ENCODE data around the gene PARVG.

Gene PARVG

GRCh38 chr22:44185237-44186120 lies 4.8 kb downstream of the PARVG start:
- Histone ChIP-seq H3K36me3 (ENCODE audit: control insufficient read depth, insufficient read depth, low read length) (no peaks in the 10 kb centered on the region), H3K4me3 (ENCODE audit: low read length) (no peak overlapping the region), H3K4me1 (ENCODE audit: control insufficient read depth, insufficient read depth, low read length) (no peaks in the 10 kb centered on the region), H3K27ac (ENCODE audit: low read depth, low read length) (no peak overlapping the region), H3K9ac (ENCODE audit: low read length) (no peak overlapping the region), H3K27me3 (ENCODE audit: control insufficient read depth, insufficient read depth, low read length) (peaks cover 3% of the 10 kb centered on the region)

GRCh38 chr22:44186121-44186510 lies 5.4 kb downstream of the PARVG start:
- H3K27me3 ChIP-seq (ENCODE audit: control insufficient read depth, insufficient read depth, low read length): peaks cover 3% of the 10 kb centered on the region
- H3K4me3 ChIP-seq (ENCODE audit: low read length): no peak overlapping the region
- H3K4me1 ChIP-seq (ENCODE audit: control insufficient read depth, insufficient read depth, low read length): no peaks in the 10 kb centered on the region
- no peak overlapping the region for H3K9ac ChIP-seq (ENCODE audit: low read length)
- no peaks in the 10 kb centered on the region for H3K36me3 ChIP-seq (ENCODE audit: control insufficient read depth, insufficient read depth, low read length)
- no peak overlapping the region for H3K27ac ChIP-seq (ENCODE audit: low read depth, low read length)

- Histone ChIP-seq H3K27me3 (ENCODE audit: control insufficient read depth, insufficient read depth, low read length) (peaks cover 3% of the 10 kb centered on the region), H3K27ac (ENCODE audit: low read depth, low read length) (no peak overlapping the region), H3K9ac (ENCODE audit: low read length) (no peak overlapping the region), H3K4me3 (ENCODE audit: low read length) (no peak overlapping the region), H3K36me3 (ENCODE audit: control insufficient read depth, insufficient read depth, low read length) (no peaks in the 10 kb centered on the region), H3K4me1 (ENCODE audit: control insufficient read depth, insufficient read depth, low read length) (no peaks in the 10 kb centered on the region)
These were observed 6.0 kb downstream of the PARVG start for GRCh38 chr22:44186737-44187136.

- no peaks in the 10 kb centered on the region for H3K4me1 ChIP-seq (ENCODE audit: control insufficient read depth, insufficient read depth, low read length)
- H3K27me3 ChIP-seq (ENCODE audit: control insufficient read depth, insufficient read depth, low read length): peaks cover 3% of the 10 kb centered on the region
- H3K36me3 ChIP-seq (ENCODE audit: control insufficient read depth, insufficient read depth, low read length): no peaks in the 10 kb centered on the region
- no peak overlapping the region for H3K27ac ChIP-seq (ENCODE audit: low read depth, low read length)
- H3K4me3 ChIP-seq (ENCODE audit: low read length): no peak overlapping the region
- H3K9ac ChIP-seq (ENCODE audit: low read length): no peak overlapping the region
These were observed 7.0 kb downstream of the PARVG start for GRCh38 chr22:44187652-44188230.

GRCh38 chr22:44188316-44188715 lies 7.6 kb downstream of the PARVG start:
- Histone ChIP-seq H3K36me3 (ENCODE audit: control insufficient read depth, insufficient read depth, low read length) (no peaks in the 10 kb centered on the region), H3K4me1 (ENCODE audit: control insufficient read depth, insufficient read depth, low read length) (no peaks in the 10 kb centered on the region), H3K27ac (ENCODE audit: low read depth, low read length) (no peak overlapping the region), H3K9ac (ENCODE audit: low read length) (no peak overlapping the region), H3K27me3 (ENCODE audit: control insufficient read depth, insufficient read depth, low read length) (peaks cover 3% of the 10 kb centered on the region), H3K4me3 (ENCODE audit: low read length) (no peak overlapping the region)

GRCh38 chr22:44188986-44189630 lies 8.4 kb downstream of the PARVG start:
- Histone ChIP-seq H3K27me3 (ENCODE audit: control insufficient read depth, insufficient read depth, low read length) (no peaks in the 10 kb centered on the region), H3K27ac (ENCODE audit: low read depth, low read length) (no peak overlapping the region), H3K36me3 (ENCODE audit: control insufficient read depth, insufficient read depth, low read length) (no peaks in the 10 kb centered on the region), H3K4me3 (ENCODE audit: low read length) (no peak overlapping the region), H3K4me1 (ENCODE audit: control insufficient read depth, insufficient read depth, low read length) (no peaks in the 10 kb centered on the region), H3K9ac (ENCODE audit: low read length) (no peak overlapping the region)

- Histone ChIP-seq H3K27ac (ENCODE audit: low read depth, low read length) (no peak overlapping the region), H3K4me3 (ENCODE audit: low read length) (no peak overlapping the region), H3K9ac (ENCODE audit: low read length) (no peak overlapping the region), H3K36me3 (ENCODE audit: control insufficient read depth, insufficient read depth, low read length) (no peaks in the 10 kb centered on the region), H3K4me1 (ENCODE audit: control insufficient read depth, insufficient read depth, low read length) (no peaks in the 10 kb centered on the region), H3K27me3 (ENCODE audit: control insufficient read depth, insufficient read depth, low read length) (no peaks in the 10 kb centered on the region)
These were observed 9.8 kb downstream of the PARVG start for GRCh38 chr22:44190381-44190976.

GRCh38 chr22:44191036-44191454 lies 10.3 kb downstream of the PARVG start:
- H3K4me3 ChIP-seq (ENCODE audit: low read length): no peak overlapping the region
- H3K27me3 ChIP-seq (ENCODE audit: control insufficient read depth, insufficient read depth, low read length): no peaks in the 10 kb centered on the region
- no peak overlapping the region for H3K9ac ChIP-seq (ENCODE audit: low read length)
- no peaks in the 10 kb centered on the region for H3K36me3 ChIP-seq (ENCODE audit: control insufficient read depth, insufficient read depth, low read length)
- H3K27ac ChIP-seq (ENCODE audit: low read depth, low read length): no peak overlapping the region
- H3K4me1 ChIP-seq (ENCODE audit: control insufficient read depth, insufficient read depth, low read length): no peaks in the 10 kb centered on the region

- Histone ChIP-seq H3K36me3 (ENCODE audit: control insufficient read depth, insufficient read depth, low read length) (no peaks in the 10 kb centered on the region), H3K27me3 (ENCODE audit: control insufficient read depth, insufficient read depth, low read length) (no peaks in the 10 kb centered on the region), H3K27ac (ENCODE audit: low read depth, low read length) (no peak overlapping the region)
These were observed 11.5 kb downstream of the PARVG start for GRCh38 chr22:44192098-44192815.

GRCh38 chr22:44192816-44193534 lies 12.2 kb downstream of the PARVG start:
- Histone ChIP-seq H3K27me3 (ENCODE audit: control insufficient read depth, insufficient read depth, low read length) (no peaks in the 10 kb centered on the region), H3K9ac (ENCODE audit: low read length) (no peak overlapping the region), H3K4me1 (ENCODE audit: control insufficient read depth, insufficient read depth, low read length) (no peaks in the 10 kb centered on the region), H3K36me3 (ENCODE audit: control insufficient read depth, insufficient read depth, low read length) (no peaks in the 10 kb centered on the region), H3K4me3 (ENCODE audit: low read length) (no peak overlapping the region), H3K27ac (ENCODE audit: low read depth, low read length) (no peak overlapping the region)

More at GRCh38 chr22:44192098-44192815, 11.5 kb downstream of the PARVG start:
- H3K4me1 ChIP-seq (ENCODE audit: control insufficient read depth, insufficient read depth, low read length): no peaks in the 10 kb centered on the region
- H3K4me3 ChIP-seq (ENCODE audit: low read length): no peak overlapping the region
- no peak overlapping the region for H3K9ac ChIP-seq (ENCODE audit: low read length)

- H3K4me3 ChIP-seq (ENCODE audit: low read length): no peak overlapping the region
- H3K27ac ChIP-seq (ENCODE audit: low read depth, low read length): no peak overlapping the region
- no peaks in the 10 kb centered on the region for H3K4me1 ChIP-seq (ENCODE audit: control insufficient read depth, insufficient read depth, low read length)
- H3K27me3 ChIP-seq (ENCODE audit: control insufficient read depth, insufficient read depth, low read length): no peaks in the 10 kb centered on the region
- no peaks in the 10 kb centered on the region for H3K36me3 ChIP-seq (ENCODE audit: control insufficient read depth, insufficient read depth, low read length)
- no peak overlapping the region for H3K9ac ChIP-seq (ENCODE audit: low read length)
These were observed 12.8 kb downstream of the PARVG start for GRCh38 chr22:44193535-44193891.

All from rectal smooth muscle tissue (tissue), 1 donor.